GM21528 (cell line): ENCODE measurements around the gene BORCS6.
"Not testable (repeated sequence)": the region's sequence is repeated elsewhere in the genome, so short reads cannot be mapped to it uniquely, and the experiment has no call there.

Source experiments
- ATAC-seq: cut with Tn5 transposase; IDR thresholded peaks from one replicate; pipeline ENCODE4 v1.9.1; 2021; ENCODE audit warnings: mild to moderate bottlenecking, moderate library complexity; ENCODE audit not compliant: unreplicated experiment, low FRiP score

BORCS6 gene

DNA sequence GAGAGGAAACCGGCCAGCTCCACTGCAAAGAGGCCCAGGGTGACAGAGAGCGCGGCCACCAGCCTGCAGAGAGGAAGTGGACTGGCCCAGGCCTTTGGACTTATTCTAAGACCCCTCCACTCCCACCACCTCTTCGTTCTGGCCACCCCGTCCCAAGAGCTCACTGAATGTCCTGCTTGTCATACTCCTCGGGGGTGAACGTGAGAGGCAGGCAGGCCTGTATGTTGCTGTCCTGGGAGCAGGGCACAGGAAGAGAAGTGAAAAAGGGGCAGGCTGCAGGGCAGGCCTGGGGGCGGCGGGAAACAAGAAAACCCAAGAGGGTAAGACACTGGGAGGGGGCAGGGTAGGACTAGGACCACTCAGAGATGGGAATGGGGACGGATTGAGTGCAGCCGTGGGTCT lies 14.2 kb downstream of the BORCS6 start:
- ATAC-seq, result peak; percentile 6

- no peak for ATAC-seq
Measured at GRCh38 chr17:8173871-8174322, 16.1 kb downstream of the BORCS6 start.

GRCh38 chr17:8173056-8173870 lies 16.7 kb downstream of the BORCS6 start:
- ATAC-seq, result peak; percentile 68

- not testable (repeated sequence) for ATAC-seq
Measured at GRCh38 chr17:8170186-8170585, 19.8 kb downstream of the BORCS6 start.

GRCh38 chr17:8167526-8167925 lies 22.5 kb downstream of the BORCS6 start:
- no peak for ATAC-seq

GRCh38 chr17:8166731-8167130 lies 23.2 kb downstream of the BORCS6 start:
- ATAC-seq, result no peak

DNA sequence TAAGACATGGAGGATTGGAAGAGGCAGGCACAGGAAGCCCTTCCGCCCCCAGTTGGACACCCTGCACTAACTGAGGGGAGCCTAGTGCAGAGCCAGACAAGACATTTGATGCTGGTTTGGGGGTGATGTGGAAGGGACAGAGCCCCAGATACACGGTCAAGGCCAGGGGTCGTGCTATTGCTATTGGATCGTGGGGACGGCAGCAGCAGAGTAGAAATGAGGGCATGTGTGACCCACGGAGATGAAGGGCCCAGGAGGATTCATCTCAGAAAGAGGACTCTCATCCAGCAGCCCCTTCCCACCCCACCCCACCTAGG lies 25.2 kb downstream of the BORCS6 start:
- ATAC-seq, result no peak

GRCh38 chr17:8163978-8164814 lies 25.8 kb downstream of the BORCS6 start:
- ATAC-seq, result no peak

DNA sequence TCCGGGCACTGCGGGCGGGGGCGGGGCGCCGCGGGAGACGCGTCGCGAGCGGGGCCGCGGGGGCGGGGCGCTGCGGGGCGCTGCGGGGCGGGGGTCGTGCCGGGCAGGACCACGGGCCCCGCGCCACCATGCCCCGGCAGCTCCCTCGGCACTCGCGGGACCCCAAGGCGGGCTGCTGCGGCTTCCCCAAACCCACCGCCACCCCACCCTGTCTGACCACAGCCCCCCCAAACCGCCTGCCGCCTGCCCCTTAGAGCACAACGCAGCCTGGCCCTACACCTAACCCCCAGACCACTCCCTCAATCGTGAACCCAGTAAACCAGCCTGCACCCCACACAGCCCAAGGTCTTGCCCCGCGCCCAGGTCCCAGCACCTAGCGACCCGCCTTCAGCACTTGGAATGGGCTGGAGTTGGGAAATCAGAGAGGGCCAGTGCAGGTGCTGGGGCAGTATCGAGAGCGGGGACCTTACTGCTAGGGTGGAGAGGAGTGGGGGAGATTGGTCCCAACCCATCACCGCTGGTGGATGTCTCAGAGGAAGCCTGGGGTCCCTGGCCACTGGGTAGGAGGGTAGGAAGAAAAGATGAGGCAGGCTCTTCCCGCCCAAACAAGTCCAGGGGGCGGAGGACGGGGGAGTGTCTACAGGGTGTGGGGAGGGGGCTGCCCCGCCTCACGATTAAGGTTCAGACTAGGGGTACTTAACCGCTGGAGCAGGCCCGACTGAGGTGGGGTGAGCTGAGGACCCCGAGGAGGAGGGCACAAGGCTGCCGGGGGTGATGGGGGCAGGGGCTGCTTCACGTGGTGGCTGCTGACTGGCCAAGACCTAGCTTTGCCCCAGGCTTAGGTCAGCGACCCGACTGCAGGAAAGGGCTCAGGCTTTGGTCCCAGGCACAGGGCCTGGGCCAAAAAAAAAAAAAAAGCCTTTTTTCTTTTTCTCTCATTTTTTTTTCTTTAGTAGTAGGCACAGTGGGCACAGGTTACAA lies 26.7 kb downstream of the BORCS6 start:
- no peak for ATAC-seq

GRCh38 chr17:8162233-8162996 lies 27.6 kb downstream of the BORCS6 start, which contains the start of gene VAMP2:
VAMP2 (minus strand) TSS chr17:8162948; CDS start chr17:8162879, 69 bp downstream.
- no peak for ATAC-seq

GRCh38 chr17:8161289-8162232 lies 28.4 kb downstream of the BORCS6 start:
- ATAC-seq, result no peak

GRCh38 chr17:8160741-8161221 lies 29.2 kb downstream of the BORCS6 start:
- no peak for ATAC-seq

- no peak for ATAC-seq
Measured at GRCh38 chr17:8160224-8160577, 29.8 kb downstream of the BORCS6 start.

GRCh38 chr17:8159459-8160223 lies 30.3 kb downstream of the BORCS6 start:
- ATAC-seq, result no peak

DNA sequence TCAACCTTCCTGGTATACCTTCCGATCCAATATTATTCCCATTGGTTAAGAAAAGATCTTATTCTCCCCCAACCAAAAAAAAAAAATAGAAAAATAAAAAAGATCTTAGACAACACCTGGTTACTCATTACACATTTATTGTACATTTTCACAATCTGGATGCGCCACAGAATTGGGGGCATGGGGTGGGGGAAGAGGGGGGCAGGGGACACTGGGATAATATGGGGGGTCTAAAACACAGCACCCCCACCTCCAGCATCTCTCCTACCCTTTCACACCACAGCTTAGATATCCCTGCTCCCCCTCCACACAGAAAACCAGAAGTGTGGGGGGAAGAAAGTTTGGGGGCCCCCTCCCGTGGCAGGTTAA lies 31.0 kb downstream of the BORCS6 start:
- no peak for ATAC-seq

- ATAC-seq, result no peak
Measured at GRCh38 chr17:8158267-8159031, 31.5 kb downstream of the BORCS6 start.
